Keratinocyte (primary cell): ENCODE data around the gene SLC12A9. TPM values are rescaled to one million over a fixed set of nuclear protein-coding genes. Genes with fewer than 3 reads are reported as not detected.
A peak's percentile ranks its signal among the peaks of the same experiment; 100 is the strongest.

Experiments
- DNase-seq: peaks from one replicate; pipeline ENCODE4 v3.0.0-alpha.2; 2011; ENCODE audit warnings: low read depth, missing footprints, low spot score
- FAIRE-seq: peaks from 2 replicates; lab custom pipeline; 2011; peaks lifted over from hg19 to GRCh38; lab: Jason Lieb, UNC
- H2AFZ ChIP-seq: 2 replicates; pipeline ENCODE4 v1.6.0; 2012; ENCODE audit warnings: low read length, control low read depth, inconsistent platforms; ENCODE audit not compliant: control insufficient read depth
- H3K27ac ChIP-seq: 2 replicates; pipeline ENCODE4 v1.5.1; 2011; ENCODE audit warnings: low read length; ENCODE audit not compliant: control insufficient read depth, insufficient read depth
- H3K27me3 ChIP-seq: 3 replicates; pipeline ENCODE4 v1.6.0; 2011; ENCODE audit warnings: low read length; ENCODE audit not compliant: control insufficient read depth, insufficient read depth; ENCODE audit errors: extremely low read depth
- H3K36me3 ChIP-seq, 2 experiments: 2 replicates in 1 of 2; 3 replicates in 1 of 2; pipeline ENCODE4 v1.5.1; 2011; ENCODE audit warnings: low read length in 2 of 2, mild to moderate bottlenecking in 1 of 2; ENCODE audit not compliant: control insufficient read depth in 2 of 2, insufficient read depth in 2 of 2; ENCODE audit errors: extremely low read depth in 1 of 2
- H3K4me1 ChIP-seq: 3 replicates; pipeline ENCODE4 v1.5.1; 2011; ENCODE audit warnings: low read length; ENCODE audit not compliant: control insufficient read depth, insufficient read depth; ENCODE audit errors: extremely low read depth
- H3K4me2 ChIP-seq: 3 replicates; pipeline ENCODE4 v1.6.0; 2011; ENCODE audit warnings: low read depth, low read length; ENCODE audit not compliant: control insufficient read depth, insufficient read depth; ENCODE audit errors: extremely low read depth
- H3K4me3 ChIP-seq, 3 experiments: fragments of 200-600 bp in 1 of 3; sonication (generic) in 1 of 3; 2 replicates in 2 of 3; 3 replicates in 1 of 3; pipeline ENCODE4 v1.5.1; 2011 to 2016; ENCODE audit warnings: low read length in 3 of 3, mild to moderate bottlenecking in 3 of 3, control low read depth in 2 of 3, inconsistent platforms in 1 of 3, low read depth in 1 of 3, mixed read lengths in 1 of 3, mixed run types in 1 of 3, moderate library complexity in 1 of 3; ENCODE audit not compliant: control insufficient read depth in 2 of 3, insufficient read depth in 2 of 3; ENCODE audit errors: extremely low read depth in 1 of 3
- H3K79me2 ChIP-seq: 2 replicates; pipeline ENCODE4 v1.6.0; 2012; ENCODE audit warnings: low read length; ENCODE audit not compliant: control insufficient read depth, insufficient read depth
- H3K9ac ChIP-seq: 3 replicates; pipeline ENCODE4 v1.6.0; 2011; ENCODE audit warnings: low read length; ENCODE audit not compliant: control insufficient read depth, insufficient read depth; ENCODE audit errors: extremely low read depth
- H3K9me1 ChIP-seq: 3 replicates; pipeline ENCODE4 v1.6.0; 2011; ENCODE audit warnings: low read length; ENCODE audit not compliant: control insufficient read depth, insufficient read depth; ENCODE audit errors: extremely low read depth
- H3K9me3 ChIP-seq: 2 replicates; pipeline ENCODE4 v1.5.1; 2012; ENCODE audit warnings: low read depth, low read length; ENCODE audit not compliant: control insufficient read depth
- H4K20me1 ChIP-seq: 3 replicates; pipeline ENCODE4 v1.6.0; 2011; ENCODE audit warnings: low read length; ENCODE audit not compliant: control insufficient read depth, insufficient read depth; ENCODE audit errors: extremely low read depth
- CTCF ChIP-seq, 3 experiments: IDR thresholded peaks in 1 of 3; conservative IDR thresholded peaks in 1 of 3; optimal IDR thresholded peaks in 1 of 3; 2 replicates in 2 of 3; 3 replicates in 1 of 3; pipeline versions ENCODE3 to v1.5.1; 2011; ENCODE audit warnings: low read length in 3 of 3, mild to moderate bottlenecking in 3 of 3, moderate library complexity in 2 of 3, control low read depth in 1 of 3, inconsistent platforms in 1 of 3; ENCODE audit not compliant: insufficient read depth in 2 of 3; ENCODE audit errors: extremely low read depth in 1 of 3
- EZH2 ChIP-seq: IDR thresholded peaks from one replicate; pipeline ENCODE4 v1.6.1; 2012; ENCODE audit warnings: inconsistent platforms, mild to moderate bottlenecking, low read length, moderate library complexity
- dilution Hi-C: fragments of 300-500 bp; cut with MboI; formaldehyde crosslinking; loops from one replicate; pipeline ENCODE4 v1.7.0; 2020; ENCODE audit warnings: low sequenced_read_pairs; ENCODE audit not compliant: extremely low pct_ligation_motif_present
- polyA plus RNA-seq, 5 experiments: library from polyadenylated mRNA; depleted of rRNA in 3 of 5; stranded (reverse) in 3 of 5; stranded (forward) in 1 of 5; unstranded in 1 of 5; fragments of >200 nt; gene quantifications; 1 replicate in 1 of 5; 2 replicates in 3 of 5; 3 replicates in 1 of 5; pipeline versions ENCODE4 v1.2.1 to v1.2.3, GENCODE V29; 2011 to 2012; ENCODE audit warnings: missing spikeins in 2 of 5, low read depth in 1 of 5, low replicate concordance in 1 of 5

The SLC12A9 gene
- polyA plus RNA-seq, 1 donor (not counting 4 experiments of a cell fraction or from before 2014, with no cell fraction given), result 19.8 TPM

GRCh38 chr7:100803398-100804161 is 48.9 kb upstream of the SLC12A9 start:
- peak; percentile 23 for FAIRE-seq
- Histone ChIP-seq H3K4me1 (peaks cover 43% of the 10 kb centered on the region), H3K27ac (peak overlapping the region; percentile 73), H4K20me1 (no peaks in the 10 kb centered on the region), H3K9me1 (no peaks in the 10 kb centered on the region), H3K4me2 (peak overlapping the region; percentile 71), H2AFZ (no peak overlapping the region), H3K79me2 (no peaks in the 10 kb centered on the region), H3K9me3 (no peaks in the 10 kb centered on the region), H3K9ac (peak overlapping the region; percentile 49), H3K27me3 (no peaks in the 10 kb centered on the region), H3K36me3 (peaks cover 23 to 38% of the 10 kb centered on the region in 2 experiments), H3K4me3 (peak overlapping the region in 1 of 3 experiments; percentile 38)
- peak; percentile 68 for DNase-seq
- TF ChIP-seq CTCF (optimal IDR thresholded peaks at IDR 0.05 in 1 of 3, IDR thresholded peaks at IDR 0.05 in 1 of 3, conservative IDR thresholded peaks at IDR 0.05 in 1 of 3; ENCODE audit: extremely low read depth in 1 of 3, insufficient read depth in 2 of 3, low read length in 3 of 3) (no peak), EZH2 (no peak)
- dilution Hi-C loops, result no loop called here

- Histone ChIP-seq H4K20me1 (no peaks in the 10 kb centered on the region), H3K79me2 (no peaks in the 10 kb centered on the region), H3K9ac (no peak overlapping the region), H3K4me1 (peaks cover 39% of the 10 kb centered on the region), H3K27me3 (no peaks in the 10 kb centered on the region), H2AFZ (no peak overlapping the region), H3K27ac (no peak overlapping the region), H3K9me1 (no peaks in the 10 kb centered on the region), H3K4me3 (no peak overlapping the region), H3K4me2 (no peak overlapping the region), H3K9me3 (no peaks in the 10 kb centered on the region), H3K36me3 (peaks cover 27 to 46% of the 10 kb centered on the region in 2 experiments)
- dilution Hi-C loops, result no loop called here
- no peak for DNase-seq
- TF ChIP-seq CTCF (optimal IDR thresholded peaks at IDR 0.05 in 1 of 3, IDR thresholded peaks at IDR 0.05 in 1 of 3, conservative IDR thresholded peaks at IDR 0.05 in 1 of 3; ENCODE audit: extremely low read depth in 1 of 3, insufficient read depth in 2 of 3, low read length in 3 of 3), result no peak
- no peak for TF ChIP-seq EZH2
- no peak for FAIRE-seq
Measured at GRCh38 chr7:100804681-100805431, 47.7 kb upstream of the SLC12A9 start.
